Activated T-helper 1 cell treated with anti-CD3 and anti-CD28 coated beads, Interleukin-12 subunit alpha, Interleukin-12 subunit beta, Interleukin-2, Interleukin-4 antibody, amounts not matched to agents 30 ng/mL and 10 ng/mL and 1 ng/mL, durations not matched to agents 14 hours and 24 hours and 36 hours (primary cell): ENCODE measurements around the gene METTL8. TPM values are rescaled to one million over a fixed set of nuclear protein-coding genes. Genes with fewer than 3 reads are reported as not detected.

Experiments
- DNase-seq: peaks from one replicate; pipeline ENCODE4 v3.0.0; 2021; ENCODE audit warnings: low spot score
- H3K27ac Mint-ChIP-seq: one replicate; pipeline ENCODE4 v1.8.0; 2021; ENCODE audit warnings: mild to moderate bottlenecking, mixed read lengths
- H3K27me3 Mint-ChIP-seq: one replicate; pipeline ENCODE4 v1.8.0; 2022; ENCODE audit warnings: mild to moderate bottlenecking, moderate library complexity, mixed read lengths; ENCODE audit not compliant: insufficient read depth
- H3K36me3 Mint-ChIP-seq: one replicate; pipeline ENCODE4 v1.8.0; 2021; ENCODE audit warnings: low read depth, mixed read lengths
- H3K4me1 Mint-ChIP-seq: one replicate; pipeline ENCODE4 v1.8.0; 2021; ENCODE audit warnings: low read depth, mixed read lengths
- H3K4me3 Mint-ChIP-seq: one replicate; pipeline ENCODE4 v1.8.0; 2021; ENCODE audit warnings: mild to moderate bottlenecking, moderate library complexity, mixed read lengths
- H3K9me3 Mint-ChIP-seq: one replicate; pipeline ENCODE4 v1.8.0; 2021; ENCODE audit warnings: mixed read lengths
- intact Hi-C: fragments of 100-400 bp; cut with micrococcal nuclease; formaldehyde crosslinking; loops from one replicate; pipeline ENCODE4 v1.15.1; 2024
- total RNA-seq: library from RNA; stranded (reverse); gene quantifications from 2 replicates; pipeline ENCODE4 v1.2.3, GENCODE V29; 2022

The METTL8 gene
- total RNA-seq: 31.8 and 36.4 TPM in 2 replicates

GRCh38 chr2:171433763-171434012 lies at the start of gene METTL8:
Gene METTL8, minus strand, starts transcription at chr2:171433990. Its CDS starts 41,805 bp downstream, at chr2:171392185.
- Mint-ChIP-seq H3K4me1 (peaks cover 28% of the 10 kb centered on the region), H3K36me3 (peaks cover 33% of the 10 kb centered on the region), H3K9me3 (peaks cover 15% of the 10 kb centered on the region), H3K27ac (peak within 1 kb of the TSS; percentile 98), H3K27me3 (no peaks in the 10 kb centered on the region), H3K4me3 (peak within 1 kb of the TSS; percentile 95)
- DNase-seq: no peak
- intact Hi-C loops: loop anchor here (1.0 to 5.0 kb wide), 12 partner anchors 12 to 1122 kb away; partner anchors contain the start of genes DYNC1I2, GORASP2 and HAT1

- no peak overlapping the region for H3K4me3 Mint-ChIP-seq
- no peaks in the 10 kb centered on the region for H3K27me3 Mint-ChIP-seq
- no peaks in the 10 kb centered on the region for H3K9me3 Mint-ChIP-seq
- no peak overlapping the region for H3K27ac Mint-ChIP-seq
- H3K4me1 Mint-ChIP-seq: peaks cover 13% of the 10 kb centered on the region
- intact Hi-C loops: no loop called here
- DNase-seq: no peak
- peaks cover 21% of the 10 kb centered on the region for H3K36me3 Mint-ChIP-seq
Observed at GRCh38 chr2:171482877-171483276, 49.1 kb upstream of the METTL8 start.

GRCh38 chr2:171482308-171482707 lies 48.5 kb upstream of the METTL8 start:
- Mint-ChIP-seq H3K27me3 (no peaks in the 10 kb centered on the region), H3K4me3 (no peak overlapping the region), H3K27ac (no peak overlapping the region), H3K4me1 (peaks cover 13% of the 10 kb centered on the region), H3K9me3 (no peaks in the 10 kb centered on the region), H3K36me3 (peaks cover 22% of the 10 kb centered on the region)
- intact Hi-C loops: no loop called here
- DNase-seq: no peak

- Mint-ChIP-seq H3K4me1 (peaks cover 13% of the 10 kb centered on the region), H3K36me3 (peaks cover 25% of the 10 kb centered on the region), H3K4me3 (no peak overlapping the region), H3K27me3 (no peaks in the 10 kb centered on the region), H3K9me3 (no peaks in the 10 kb centered on the region), H3K27ac (no peak overlapping the region)
- intact Hi-C loops: no loop called here
- DNase-seq: no peak
Observed at GRCh38 chr2:171480908-171481307, 47.1 kb upstream of the METTL8 start.

- DNase-seq: no peak
Observed at GRCh38 chr2:171479154-171479814, 45.5 kb upstream of the METTL8 start.

GRCh38 chr2:171478345-171478744 lies 44.6 kb upstream of the METTL8 start:
- H3K4me1 Mint-ChIP-seq: peaks cover 5% of the 10 kb centered on the region
- H3K27me3 Mint-ChIP-seq: no peaks in the 10 kb centered on the region
- peaks cover 36% of the 10 kb centered on the region for H3K36me3 Mint-ChIP-seq
- no peak for DNase-seq
- no peak overlapping the region for H3K4me3 Mint-ChIP-seq
- intact Hi-C loops: no loop called here
- H3K9me3 Mint-ChIP-seq: no peaks in the 10 kb centered on the region
- no peak overlapping the region for H3K27ac Mint-ChIP-seq

More at GRCh38 chr2:171479154-171479814, 45.5 kb upstream of the METTL8 start:
- intact Hi-C loops: no loop called here
- Mint-ChIP-seq H3K4me1 (peaks cover 5% of the 10 kb centered on the region), H3K4me3 (no peak overlapping the region), H3K36me3 (peaks cover 34% of the 10 kb centered on the region), H3K27me3 (no peaks in the 10 kb centered on the region), H3K27ac (no peak overlapping the region), H3K9me3 (no peaks in the 10 kb centered on the region)

GRCh38 chr2:171475979-171476378 lies 42.2 kb upstream of the METTL8 start:
- intact Hi-C loops: no loop called here
- H3K27ac Mint-ChIP-seq: no peak overlapping the region
- H3K27me3 Mint-ChIP-seq: no peaks in the 10 kb centered on the region
- H3K4me1 Mint-ChIP-seq: peaks cover 5% of the 10 kb centered on the region
- peaks cover 35% of the 10 kb centered on the region for H3K36me3 Mint-ChIP-seq
- H3K4me3 Mint-ChIP-seq: no peak overlapping the region
- no peaks in the 10 kb centered on the region for H3K9me3 Mint-ChIP-seq
- no peak for DNase-seq

GRCh38 chr2:171470129-171470528 lies 36.3 kb upstream of the METTL8 start:
- H3K27me3 Mint-ChIP-seq: no peaks in the 10 kb centered on the region
- intact Hi-C loops: no loop called here
- H3K36me3 Mint-ChIP-seq: peaks cover 39% of the 10 kb centered on the region
- no peaks in the 10 kb centered on the region for H3K4me1 Mint-ChIP-seq
- H3K27ac Mint-ChIP-seq: no peak overlapping the region
- H3K4me3 Mint-ChIP-seq: no peak overlapping the region
- no peaks in the 10 kb centered on the region for H3K9me3 Mint-ChIP-seq
- DNase-seq: no peak

- no peaks in the 10 kb centered on the region for H3K27me3 Mint-ChIP-seq
- H3K36me3 Mint-ChIP-seq: peaks cover 35% of the 10 kb centered on the region
- no peaks in the 10 kb centered on the region for H3K4me1 Mint-ChIP-seq
- DNase-seq: no peak
- no peak overlapping the region for H3K4me3 Mint-ChIP-seq
- H3K27ac Mint-ChIP-seq: no peak overlapping the region
- intact Hi-C loops: no loop called here
- H3K9me3 Mint-ChIP-seq: no peaks in the 10 kb centered on the region
Observed at GRCh38 chr2:171469176-171469575, 35.4 kb upstream of the METTL8 start.

GRCh38 chr2:171460537-171460936 lies 26.7 kb upstream of the METTL8 start:
- Mint-ChIP-seq H3K27ac (no peak overlapping the region), H3K36me3 (peaks cover 33% of the 10 kb centered on the region), H3K4me1 (no peaks in the 10 kb centered on the region), H3K4me3 (no peak overlapping the region), H3K9me3 (no peaks in the 10 kb centered on the region), H3K27me3 (no peaks in the 10 kb centered on the region)
- no peak for DNase-seq
- intact Hi-C loops: no loop called here

- Mint-ChIP-seq H3K27me3 (no peaks in the 10 kb centered on the region), H3K27ac (no peak overlapping the region), H3K9me3 (no peaks in the 10 kb centered on the region), H3K4me1 (no peaks in the 10 kb centered on the region), H3K36me3 (peaks cover 38% of the 10 kb centered on the region), H3K4me3 (no peak overlapping the region)
- intact Hi-C loops: no loop called here
- DNase-seq: no peak
Observed at GRCh38 chr2:171459498-171459897, 25.7 kb upstream of the METTL8 start.

GRCh38 chr2:171452773-171453172 lies 19.0 kb upstream of the METTL8 start:
- peak overlapping the region; percentile 18 for H3K27ac Mint-ChIP-seq
- intact Hi-C loops: no loop called here
- no peaks in the 10 kb centered on the region for H3K9me3 Mint-ChIP-seq
- H3K36me3 Mint-ChIP-seq: peaks cover 42% of the 10 kb centered on the region
- no peak overlapping the region for H3K4me3 Mint-ChIP-seq
- no peaks in the 10 kb centered on the region for H3K27me3 Mint-ChIP-seq
- DNase-seq: no peak
- H3K4me1 Mint-ChIP-seq: no peaks in the 10 kb centered on the region

GRCh38 chr2:171451074-171451473 lies 17.3 kb upstream of the METTL8 start:
- Mint-ChIP-seq H3K4me1 (no peaks in the 10 kb centered on the region), H3K27me3 (no peaks in the 10 kb centered on the region), H3K4me3 (no peak overlapping the region), H3K36me3 (peaks cover 31% of the 10 kb centered on the region), H3K27ac (no peak overlapping the region), H3K9me3 (no peaks in the 10 kb centered on the region)
- DNase-seq: no peak
- intact Hi-C loops: no loop called here

- peaks cover 17% of the 10 kb centered on the region for H3K36me3 Mint-ChIP-seq
- no peaks in the 10 kb centered on the region for H3K27me3 Mint-ChIP-seq
- intact Hi-C loops: loop anchor here (1.0 kb wide), 1 partner anchor 474 kb away; no protein-coding TSS in a partner anchor
- no peak for DNase-seq
- no peaks in the 10 kb centered on the region for H3K9me3 Mint-ChIP-seq
- H3K27ac Mint-ChIP-seq: no peak overlapping the region
- H3K4me1 Mint-ChIP-seq: no peaks in the 10 kb centered on the region
- no peak overlapping the region for H3K4me3 Mint-ChIP-seq
Observed at GRCh38 chr2:171447675-171448074, 13.9 kb upstream of the METTL8 start.
